GM19324 (cell line): ENCODE data around the gene MAP3K20.

Experiments used
- ATAC-seq: cut with Tn5 transposase; IDR thresholded peaks from one replicate; pipeline ENCODE4 v1.9.1; 2021; ENCODE audit warnings: mild to moderate bottlenecking, moderate library complexity; ENCODE audit not compliant: unreplicated experiment, low FRiP score

Gene MAP3K20

DNA sequence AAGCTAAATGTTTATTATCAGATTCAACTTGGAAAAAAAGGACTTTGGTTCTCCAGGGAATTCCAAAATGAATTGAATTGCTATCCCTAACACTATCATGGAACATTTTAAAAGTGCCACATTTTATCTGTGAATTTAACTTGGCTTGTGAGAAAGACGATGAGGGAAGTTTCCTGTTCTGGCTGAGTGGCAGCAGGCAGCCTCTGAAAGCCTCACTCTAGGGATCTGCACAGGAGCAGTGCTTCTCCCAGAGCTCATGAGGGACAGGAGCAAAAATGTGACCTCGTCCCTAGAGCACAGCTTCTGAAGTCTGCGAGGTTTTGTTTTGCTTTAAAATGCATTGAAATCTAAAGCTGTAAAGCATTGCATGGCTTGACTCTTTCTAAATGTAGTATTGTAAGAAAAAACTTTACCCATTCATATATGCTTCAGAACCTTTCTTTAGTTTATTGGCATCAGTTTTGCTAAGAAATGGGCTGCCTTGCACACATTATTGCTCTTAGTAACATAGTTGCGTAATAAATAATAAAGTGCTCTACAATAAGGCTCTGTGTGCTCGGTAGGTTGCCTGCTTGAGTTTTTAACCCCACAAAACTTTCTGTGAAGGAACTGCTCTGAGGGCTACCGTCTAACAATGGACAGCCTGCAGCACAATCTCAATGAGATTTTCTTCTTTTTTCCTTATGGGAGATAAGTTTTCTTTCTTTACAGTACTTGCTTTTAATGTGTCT is 142.8 kb downstream of the MAP3K20 start:
- no peak for ATAC-seq

GRCh38 chr2:173221132-173221695 is 145.6 kb downstream of the MAP3K20 start:
- no peak for ATAC-seq

GRCh38 chr2:173221937-173222594 is 146.4 kb downstream of the MAP3K20 start:
- no peak for ATAC-seq

GRCh38 chr2:173223871-173224270 is 148.2 kb downstream of the MAP3K20 start:
- no peak for ATAC-seq

- ATAC-seq, result no peak
Measured at GRCh38 chr2:173226899-173227698, 151.5 kb downstream of the MAP3K20 start.

DNA sequence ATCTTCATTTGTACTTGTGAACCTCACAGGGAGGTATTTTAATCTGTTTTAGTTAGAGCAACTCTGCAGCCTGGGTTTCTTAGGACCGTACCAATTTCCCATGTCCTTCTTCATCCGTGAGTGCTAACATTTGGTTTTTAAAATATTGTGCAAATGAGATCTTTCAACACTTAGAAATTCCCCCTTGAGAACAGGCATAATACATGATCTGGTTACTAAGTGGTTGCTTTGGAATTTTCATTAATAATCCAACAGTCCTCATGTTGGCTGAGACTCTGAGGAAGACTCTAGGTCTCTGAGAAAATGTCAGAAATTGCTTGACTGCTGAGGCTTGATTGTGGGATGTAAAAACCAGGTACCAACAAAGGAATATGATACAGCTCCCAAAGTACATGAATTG is 153.4 kb downstream of the MAP3K20 start:
- no peak for ATAC-seq

GRCh38 chr2:173230181-173230580 is 154.5 kb downstream of the MAP3K20 start:
- no peak for ATAC-seq

GRCh38 chr2:173231042-173231441 is 155.4 kb downstream of the MAP3K20 start:
- ATAC-seq, result no peak

- no peak for ATAC-seq
Measured at GRCh38 chr2:173231465-173231864, 155.8 kb downstream of the MAP3K20 start.

- ATAC-seq, result no peak
Measured at GRCh38 chr2:173232956-173233744, 157.5 kb downstream of the MAP3K20 start.

DNA sequence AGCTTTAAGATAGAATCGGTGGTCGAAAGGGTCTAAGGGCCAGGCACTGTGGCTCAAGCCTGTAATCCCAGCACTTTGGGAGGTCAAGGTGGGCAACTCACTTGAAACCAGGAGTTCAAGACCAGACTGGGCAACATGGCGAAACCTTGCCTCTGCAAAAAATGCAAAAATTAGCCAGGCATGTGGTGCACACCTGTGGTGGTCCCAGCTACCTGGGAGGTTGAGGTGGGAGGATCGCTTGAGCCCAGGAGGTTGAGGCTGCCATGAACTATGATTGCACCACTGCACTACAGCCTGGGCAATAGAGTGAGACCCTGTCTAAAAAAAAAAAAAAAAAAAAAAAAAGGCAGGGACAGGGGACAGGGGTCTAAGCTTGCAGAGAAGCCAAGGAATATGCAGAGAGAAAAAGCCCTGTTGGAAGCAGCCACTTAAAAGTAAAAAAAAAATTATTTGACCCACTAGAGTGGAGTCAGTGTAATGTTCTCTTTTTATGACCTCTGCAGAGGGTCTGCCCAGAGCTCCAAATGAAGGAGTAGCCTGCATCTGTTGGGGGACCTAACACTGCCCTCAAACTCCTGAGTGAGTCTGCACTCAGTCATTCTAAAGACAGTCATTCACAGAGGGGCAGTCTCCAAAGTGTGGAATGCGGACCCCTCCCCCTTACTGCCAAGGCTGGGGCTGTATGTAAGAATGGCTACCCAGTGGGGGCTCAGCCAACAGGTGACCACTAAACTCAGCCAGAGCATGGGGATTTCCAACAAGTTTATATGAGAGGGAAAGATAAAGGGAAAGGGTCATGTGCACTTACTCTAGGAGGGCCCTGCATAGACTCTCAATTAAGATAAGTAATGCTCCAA is 160.5 kb downstream of the MAP3K20 start:
- ATAC-seq, result no peak

DNA sequence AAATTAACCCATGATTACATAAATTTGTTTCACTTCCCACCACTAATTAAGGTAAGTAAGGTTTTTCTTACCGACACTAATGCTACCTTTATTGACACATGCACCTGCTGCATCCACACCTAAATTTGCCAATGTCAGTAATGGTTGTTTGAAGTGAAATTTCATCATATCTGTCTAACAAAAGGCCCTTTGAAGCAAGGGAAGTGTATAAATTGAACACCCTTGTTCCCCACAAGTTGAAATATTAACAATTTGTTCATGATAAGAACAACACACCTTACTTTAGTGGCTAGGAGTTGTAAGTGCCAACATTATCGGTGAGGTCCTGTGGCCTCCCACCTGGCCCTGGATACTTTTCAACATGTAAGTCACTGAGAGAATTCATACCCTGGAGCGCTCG is 162.7 kb downstream of the MAP3K20 start:
- ATAC-seq, result no peak

DNA sequence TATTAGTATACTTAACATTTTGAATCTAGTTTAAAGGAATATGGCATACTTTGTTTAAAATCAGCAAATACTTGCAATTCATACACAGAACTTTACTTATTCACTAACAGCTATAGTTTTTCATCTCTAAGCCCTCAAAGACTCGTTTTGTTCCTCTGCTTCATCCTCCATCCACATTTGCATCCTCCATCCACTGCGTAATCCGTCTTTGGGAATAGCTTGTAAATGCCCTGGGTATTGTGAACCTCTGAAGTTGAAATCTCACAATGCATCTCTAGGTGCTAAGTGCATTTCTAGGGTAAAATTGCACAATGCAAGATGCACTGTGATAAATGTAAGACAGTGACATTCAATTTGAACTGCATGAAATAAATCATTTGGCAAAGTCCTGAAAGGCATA is 163.2 kb downstream of the MAP3K20 start:
- no peak for ATAC-seq

GRCh38 chr2:173239644-173240043 is 164.0 kb downstream of the MAP3K20 start:
- ATAC-seq, result no peak

DNA sequence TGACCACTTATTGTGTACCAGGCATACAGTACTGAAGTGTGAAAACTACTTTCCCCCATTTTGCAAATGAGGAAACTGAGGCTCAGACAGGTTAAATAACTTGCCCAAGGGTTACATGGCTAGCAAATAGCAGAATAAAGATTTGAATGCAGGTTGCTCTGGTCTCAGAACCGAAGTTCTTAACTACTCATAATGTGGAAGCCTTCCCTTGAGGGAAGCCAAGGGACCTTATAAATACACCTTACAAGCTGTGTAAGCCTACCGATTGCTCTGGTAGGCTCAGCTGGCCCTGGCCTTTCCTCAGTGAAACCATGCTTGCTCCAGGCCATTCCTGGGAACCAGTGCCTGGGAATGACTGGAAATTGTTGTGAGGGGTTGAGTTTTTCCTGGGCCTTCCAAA is 164.4 kb downstream of the MAP3K20 start:
- ATAC-seq, result no peak

DNA sequence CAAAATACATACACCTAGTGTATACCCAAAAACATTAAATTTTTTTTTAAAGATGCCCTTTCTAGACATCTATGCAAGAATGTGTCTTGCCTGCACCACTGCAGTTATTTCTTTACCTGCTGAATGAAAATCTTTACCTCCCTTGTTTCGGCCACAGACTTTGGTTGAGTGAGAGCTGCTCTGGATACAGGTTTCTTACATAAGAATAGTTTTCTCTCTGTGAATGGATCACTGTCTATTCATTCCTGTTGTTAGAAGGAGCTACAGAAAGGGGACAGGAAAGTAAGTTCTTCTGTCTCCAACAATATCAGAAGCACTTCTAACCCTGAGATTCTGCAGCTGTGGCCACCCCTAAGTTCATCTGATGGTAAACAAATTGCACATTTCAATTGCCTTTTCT is 166.0 kb downstream of the MAP3K20 start:
- ATAC-seq, result no peak

GRCh38 chr2:173247156-173247555 is 171.5 kb downstream of the MAP3K20 start:
- no peak for ATAC-seq

DNA sequence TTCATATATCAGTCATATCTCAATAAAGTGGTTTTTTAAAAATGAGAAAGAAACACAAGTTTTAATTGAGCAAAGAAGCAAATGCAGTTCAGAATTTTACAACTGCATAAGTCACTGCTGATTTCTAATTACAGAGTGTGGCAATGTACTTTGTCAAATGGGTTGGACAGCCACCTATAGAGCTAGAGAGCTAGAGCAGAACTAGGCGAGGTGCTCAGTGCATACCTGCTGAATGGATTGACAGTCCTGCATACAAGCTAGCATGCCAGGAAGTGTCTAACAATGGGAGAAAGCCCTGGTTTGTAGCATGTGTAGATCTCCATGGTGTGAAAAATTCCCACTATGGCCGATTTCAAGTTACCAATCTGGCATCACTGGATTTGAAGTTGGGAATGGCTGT is 172.7 kb downstream of the MAP3K20 start:
- ATAC-seq, result no peak
